GM19099 (cell line): ENCODE measurements around the gene KLHDC10.

Experiments used
- POLR2A ChIP-seq: IDR thresholded peaks from 3 replicates; pipeline ENCODE4 v1.6.1; 2011; ENCODE audit warnings: low read depth; ENCODE audit not compliant: insufficient read length; ENCODE audit errors: extremely low read depth

KLHDC10 gene

GRCh38 chr7:130069978-130070860 is at the start of gene KLHDC10:
Gene KLHDC10, plus strand, starts transcription at chr7:130070534. Its CDS starts 110 bp downstream, at chr7:130070644.
- TF ChIP-seq POLR2A: peak; percentile 73

- TF ChIP-seq POLR2A: no peak
These were observed 49.1 kb upstream of the KLHDC10 start for GRCh38 chr7:130021105-130021834.

GRCh38 chr7:130022115-130022514 is 48.2 kb upstream of the KLHDC10 start:
- TF ChIP-seq POLR2A: no peak

GRCh38 chr7:130022623-130023175 is 47.6 kb upstream of the KLHDC10 start:
- TF ChIP-seq POLR2A: no peak

GRCh38 chr7:130024390-130024789 is 45.9 kb upstream of the KLHDC10 start:
- no peak for TF ChIP-seq POLR2A

GRCh38 chr7:130032698-130033097 is 37.6 kb upstream of the KLHDC10 start:
- TF ChIP-seq POLR2A: no peak

- TF ChIP-seq POLR2A: no peak
These were observed 32.6 kb upstream of the KLHDC10 start for GRCh38 chr7:130037703-130038102.

GRCh38 chr7:130040576-130040975 is 29.8 kb upstream of the KLHDC10 start:
- no peak for TF ChIP-seq POLR2A

- TF ChIP-seq POLR2A: no peak
These were observed 22.5 kb upstream of the KLHDC10 start for GRCh38 chr7:130047831-130048230.

- no peak for TF ChIP-seq POLR2A
These were observed 21.4 kb upstream of the KLHDC10 start for GRCh38 chr7:130048906-130049305.

- TF ChIP-seq POLR2A: no peak
These were observed 8.1 kb upstream of the KLHDC10 start for GRCh38 chr7:130062246-130062645.

GRCh38 chr7:130063036-130063435 is 7.3 kb upstream of the KLHDC10 start:
- no peak for TF ChIP-seq POLR2A

- no peak for TF ChIP-seq POLR2A
These were observed 4.7 kb upstream of the KLHDC10 start for GRCh38 chr7:130065500-130066152.

GRCh38 chr7:130069179-130069977 is 956 bp upstream of the KLHDC10 start:
- TF ChIP-seq POLR2A: no peak

GRCh38 chr7:130070861-130071622 is 708 bp downstream of the KLHDC10 start:
- TF ChIP-seq POLR2A: no peak
